ENCODE data around the gene EXOC6B. TPM values are rescaled to one million over a fixed set of nuclear protein-coding genes. Genes with fewer than 3 reads are reported as not detected.

The EXOC6B gene
- total RNA-seq, 1 donor from 2014 or later, result 32.4 TPM

GRCh38 chr2:72205504-72205881 lies 620.3 kb downstream of the EXOC6B start:
- TF ChIP-seq CTCF (IDR thresholded peaks at IDR 0.05), result no peak
- DNase-seq (ENCODE audit: low spot score in 2 of 2), result no peak
- Histone ChIP-seq H3K4me1 (peaks cover 0 to 9% of the 10 kb centered on the region in 2 donors), H3K36me3 (no peaks in the 10 kb centered on the region), H3K27ac (peak overlapping the region in 1 of 2 donors; percentile 2), H3K27me3 (no peaks in the 10 kb centered on the region), H3K9me3 (no peaks in the 10 kb centered on the region), H3K4me3 (no peak overlapping the region)
- intact Hi-C loops (cut with DNase I), result no loop called here

- no peaks in the 10 kb centered on the region for H3K9me3 ChIP-seq
- intact Hi-C loops (cut with DNase I), result no loop called here
- peaks cover 0 to 9% of the 10 kb centered on the region in 2 donors for H3K4me1 ChIP-seq
- no peaks in the 10 kb centered on the region for H3K27me3 ChIP-seq
- peak overlapping the region in 1 of 2 donors; percentile 38 for H3K27ac ChIP-seq
- DNase-seq (ENCODE audit: low spot score in 2 of 2), result no peak
- TF ChIP-seq CTCF (IDR thresholded peaks at IDR 0.05), result no peak
- no peak overlapping the region for H3K4me3 ChIP-seq
- no peaks in the 10 kb centered on the region for H3K36me3 ChIP-seq
Measured at GRCh38 chr2:72204786-72205503, 620.9 kb downstream of the EXOC6B start.

GRCh38 chr2:72204156-72204785 lies 621.6 kb downstream of the EXOC6B start:
- Histone ChIP-seq H3K27ac (peak overlapping the region in 1 of 2 donors; percentile 38), H3K36me3 (no peaks in the 10 kb centered on the region), H3K4me3 (no peak overlapping the region), H3K27me3 (no peaks in the 10 kb centered on the region), H3K9me3 (no peaks in the 10 kb centered on the region), H3K4me1 (peaks cover 0 to 9% of the 10 kb centered on the region in 2 donors)
- DNase-seq (ENCODE audit: low spot score in 2 of 2), result no peak
- intact Hi-C loops (cut with DNase I), result no loop called here
- no peak for TF ChIP-seq CTCF (IDR thresholded peaks at IDR 0.05)

GRCh38 chr2:72198532-72199241 lies 627.1 kb downstream of the EXOC6B start:
- intact Hi-C loops (cut with DNase I), result no loop called here
- H3K4me3 ChIP-seq, result no peak overlapping the region
- DNase-seq (ENCODE audit: low spot score in 2 of 2), result no peak
- no peaks in the 10 kb centered on the region for H3K27me3 ChIP-seq
- H3K36me3 ChIP-seq, result no peaks in the 10 kb centered on the region
- no peak for TF ChIP-seq CTCF (IDR thresholded peaks at IDR 0.05)
- no peaks in the 10 kb centered on the region for H3K4me1 ChIP-seq
- H3K9me3 ChIP-seq, result no peaks in the 10 kb centered on the region
- no peak overlapping the region for H3K27ac ChIP-seq

GRCh38 chr2:72193723-72194122 lies 632.1 kb downstream of the EXOC6B start:
- intact Hi-C loops (cut with DNase I), result no loop called here
- no peaks in the 10 kb centered on the region for H3K36me3 ChIP-seq
- no peak for DNase-seq (ENCODE audit: low spot score in 2 of 2)
- H3K27me3 ChIP-seq, result no peaks in the 10 kb centered on the region
- H3K4me1 ChIP-seq, result no peaks in the 10 kb centered on the region
- no peak overlapping the region for H3K27ac ChIP-seq
- H3K9me3 ChIP-seq, result no peaks in the 10 kb centered on the region
- no peak overlapping the region for H3K4me3 ChIP-seq
- no peak for TF ChIP-seq CTCF (IDR thresholded peaks at IDR 0.05)
